Ishikawa (cell line): ENCODE results near the gene GCSH.

Experiments used
- CEBPB ChIP-seq: IDR thresholded peaks from 2 replicates; pipeline ENCODE4 v1.6.1; 2012
- CREB1 ChIP-seq: IDR thresholded peaks from 2 replicates; pipeline ENCODE4 v1.6.1; 2012; ENCODE audit warnings: low read depth
- EGR1 ChIP-seq: IDR thresholded peaks from 2 replicates; pipeline ENCODE4 v1.6.1; 2012
- EP300 ChIP-seq: IDR thresholded peaks from 2 replicates; pipeline ENCODE4 v1.6.1; 2012; ENCODE audit warnings: borderline replicate concordance
- FOXM1 ChIP-seq: IDR thresholded peaks from 2 replicates; pipeline ENCODE4 v1.6.1; 2012; ENCODE audit warnings: low read depth, borderline replicate concordance
- MAX ChIP-seq: IDR thresholded peaks from 2 replicates; pipeline ENCODE4 v1.6.1; 2012
- NFIC ChIP-seq: IDR thresholded peaks from 2 replicates; pipeline ENCODE4 v1.6.1; 2012
- RAD21 ChIP-seq: IDR thresholded peaks from 2 replicates; pipeline ENCODE4 v1.6.1; 2012; ENCODE audit warnings: low read depth
- TAF1 ChIP-seq: IDR thresholded peaks from 2 replicates; pipeline ENCODE4 v1.6.1; 2012; ENCODE audit warnings: low read depth, mild to moderate bottlenecking
- TCF12 ChIP-seq: IDR thresholded peaks from 2 replicates; pipeline ENCODE4 v1.6.1; 2012; ENCODE audit warnings: low read depth
- TEAD4 ChIP-seq: IDR thresholded peaks from 2 replicates; pipeline ENCODE4 v1.6.1; 2012
- USF1 ChIP-seq: IDR thresholded peaks from 2 replicates; pipeline ENCODE4 v1.6.1; 2012
- YY1 ChIP-seq: IDR thresholded peaks from 2 replicates; pipeline ENCODE4 v1.6.1; 2012; ENCODE audit warnings: low read depth
- ZBTB7A ChIP-seq: IDR thresholded peaks from 2 replicates; pipeline ENCODE4 v1.6.1; 2012; ENCODE audit warnings: low read depth
- TF ChIP-seq, protein P1 (sequence below): IDR thresholded peaks from 2 replicates; pipeline ENCODE4 v1.6.1; 2012; ENCODE audit warnings: low read depth, mild to moderate bottlenecking

Gene GCSH

GRCh38 chr16:81035975-81036750, 60.0 kb downstream of the GCSH start:
- TF ChIP-seq EP300 (no peak), TAF1 (peak; percentile 36; the same call in 1 of the 2 replicates)

DNA sequence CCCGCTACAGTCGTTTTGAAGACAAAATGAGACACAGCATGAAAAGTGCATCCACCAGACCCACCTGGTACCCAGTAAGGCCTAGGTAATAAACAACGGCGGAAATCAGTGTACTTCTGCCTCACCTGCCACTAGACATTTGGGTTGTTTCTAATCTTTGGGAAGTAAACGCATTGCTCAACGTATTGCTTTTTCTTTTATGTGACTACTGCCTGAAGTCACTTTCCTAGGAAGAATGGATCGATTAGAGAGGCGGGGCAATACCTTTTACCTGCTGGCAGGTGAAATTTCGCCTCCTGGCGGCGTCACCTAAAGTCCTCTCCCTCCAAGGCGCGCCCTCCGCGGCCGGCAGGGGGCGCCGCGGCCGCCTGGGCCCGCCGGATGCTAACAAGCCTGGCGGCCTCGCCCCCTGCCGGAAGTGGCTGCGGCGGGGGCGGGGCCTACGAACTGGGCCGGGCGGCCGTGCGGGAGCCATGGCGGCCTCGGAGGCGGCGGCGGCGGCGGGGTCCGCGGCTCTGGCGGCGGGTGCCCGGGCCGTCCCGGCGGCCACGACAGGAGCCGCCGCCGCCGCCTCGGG, 60.7 kb downstream of the GCSH start, which contains the start of gene ATMIN:
TSS of gene ATMIN (plus strand) at position 445 of the 577 bp plus-strand sequence. CDS start at position 474, 29 bp downstream.
- peak; percentile 80; the same call in 1 of the 2 replicates for TF ChIP-seq YY1
- no peak for TF ChIP-seq EGR1
- no peak for TF ChIP-seq TCF12
- TF ChIP-seq FOXM1 = no peak
- TF ChIP-seq NFIC = 0 out of 2 replicates have a peak, but pooled peaks have one; percentile 4
- TF ChIP-seq USF1 = no peak
- TF ChIP-seq RAD21 = peak; percentile 51; the same call in 1 of the 2 replicates
- TF ChIP-seq EP300 = no peak
- peak; percentile 49; the same call in 1 of the 2 replicates for TF ChIP-seq TAF1
- TF ChIP-seq TEAD4 = no peak
- no peak for TF ChIP-seq ZBTB7A
- TF ChIP-seq MAX = no peak
- no peak for TF ChIP-seq CREB1
- TF ChIP-seq, protein P1, sequence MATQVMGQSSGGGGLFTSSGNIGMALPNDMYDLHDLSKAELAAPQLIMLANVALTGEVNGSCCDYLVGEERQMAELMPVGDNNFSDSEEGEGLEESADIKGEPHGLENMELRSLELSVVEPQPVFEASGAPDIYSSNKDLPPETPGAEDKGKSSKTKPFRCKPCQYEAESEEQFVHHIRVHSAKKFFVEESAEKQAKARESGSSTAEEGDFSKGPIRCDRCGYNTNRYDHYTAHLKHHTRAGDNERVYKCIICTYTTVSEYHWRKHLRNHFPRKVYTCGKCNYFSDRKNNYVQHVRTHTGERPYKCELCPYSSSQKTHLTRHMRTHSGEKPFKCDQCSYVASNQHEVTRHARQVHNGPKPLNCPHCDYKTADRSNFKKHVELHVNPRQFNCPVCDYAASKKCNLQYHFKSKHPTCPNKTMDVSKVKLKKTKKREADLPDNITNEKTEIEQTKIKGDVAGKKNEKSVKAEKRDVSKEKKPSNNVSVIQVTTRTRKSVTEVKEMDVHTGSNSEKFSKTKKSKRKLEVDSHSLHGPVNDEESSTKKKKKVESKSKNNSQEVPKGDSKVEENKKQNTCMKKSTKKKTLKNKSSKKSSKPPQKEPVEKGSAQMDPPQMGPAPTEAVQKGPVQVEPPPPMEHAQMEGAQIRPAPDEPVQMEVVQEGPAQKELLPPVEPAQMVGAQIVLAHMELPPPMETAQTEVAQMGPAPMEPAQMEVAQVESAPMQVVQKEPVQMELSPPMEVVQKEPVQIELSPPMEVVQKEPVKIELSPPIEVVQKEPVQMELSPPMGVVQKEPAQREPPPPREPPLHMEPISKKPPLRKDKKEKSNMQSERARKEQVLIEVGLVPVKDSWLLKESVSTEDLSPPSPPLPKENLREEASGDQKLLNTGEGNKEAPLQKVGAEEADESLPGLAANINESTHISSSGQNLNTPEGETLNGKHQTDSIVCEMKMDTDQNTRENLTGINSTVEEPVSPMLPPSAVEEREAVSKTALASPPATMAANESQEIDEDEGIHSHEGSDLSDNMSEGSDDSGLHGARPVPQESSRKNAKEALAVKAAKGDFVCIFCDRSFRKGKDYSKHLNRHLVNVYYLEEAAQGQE = no peak
- no peak for TF ChIP-seq CEBPB
